ENCODE data around the gene GGACT.

DNA sequence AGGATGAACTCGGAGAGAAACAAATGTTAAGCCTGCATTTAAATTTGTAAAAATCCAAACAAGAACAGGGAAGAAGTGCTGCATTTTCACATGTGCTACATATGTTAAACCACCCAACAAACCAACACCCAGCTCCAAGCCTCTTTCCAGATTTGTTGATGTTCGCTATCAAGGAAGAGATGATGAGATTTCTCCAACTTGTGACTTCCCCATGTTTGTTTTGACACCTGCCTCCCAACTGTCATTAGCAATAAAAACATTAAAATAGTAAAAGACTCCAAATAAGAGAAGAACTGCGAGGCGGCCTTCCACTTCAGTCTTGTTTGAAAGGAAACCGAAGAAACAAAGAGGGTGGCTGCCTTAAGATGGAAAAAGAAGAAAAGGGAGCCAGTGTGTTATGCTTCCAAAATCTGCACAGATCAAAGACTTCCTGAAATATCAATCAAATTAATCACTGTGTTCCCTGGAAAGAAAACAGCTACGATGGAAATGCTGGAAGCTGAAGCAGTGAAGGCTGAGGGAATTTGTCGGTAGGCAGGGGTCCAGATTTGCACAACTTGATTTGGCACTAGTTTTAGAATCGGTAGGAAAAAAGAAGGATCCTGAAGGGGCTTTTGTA is 14.0 kb upstream of the GGACT start:
- TF ChIP-seq, protein P1, sequence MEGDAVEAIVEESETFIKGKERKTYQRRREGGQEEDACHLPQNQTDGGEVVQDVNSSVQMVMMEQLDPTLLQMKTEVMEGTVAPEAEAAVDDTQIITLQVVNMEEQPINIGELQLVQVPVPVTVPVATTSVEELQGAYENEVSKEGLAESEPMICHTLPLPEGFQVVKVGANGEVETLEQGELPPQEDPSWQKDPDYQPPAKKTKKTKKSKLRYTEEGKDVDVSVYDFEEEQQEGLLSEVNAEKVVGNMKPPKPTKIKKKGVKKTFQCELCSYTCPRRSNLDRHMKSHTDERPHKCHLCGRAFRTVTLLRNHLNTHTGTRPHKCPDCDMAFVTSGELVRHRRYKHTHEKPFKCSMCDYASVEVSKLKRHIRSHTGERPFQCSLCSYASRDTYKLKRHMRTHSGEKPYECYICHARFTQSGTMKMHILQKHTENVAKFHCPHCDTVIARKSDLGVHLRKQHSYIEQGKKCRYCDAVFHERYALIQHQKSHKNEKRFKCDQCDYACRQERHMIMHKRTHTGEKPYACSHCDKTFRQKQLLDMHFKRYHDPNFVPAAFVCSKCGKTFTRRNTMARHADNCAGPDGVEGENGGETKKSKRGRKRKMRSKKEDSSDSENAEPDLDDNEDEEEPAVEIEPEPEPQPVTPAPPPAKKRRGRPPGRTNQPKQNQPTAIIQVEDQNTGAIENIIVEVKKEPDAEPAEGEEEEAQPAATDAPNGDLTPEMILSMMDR (IDR thresholded peaks at IDR 0.05), result no peak
- TF ChIP-seq POLR2AphosphoS5 (IDR thresholded peaks at IDR 0.05; ENCODE audit: low read depth, low read length) (no peak), TCF7L2 (IDR thresholded peaks at IDR 0.05; ENCODE audit: low read depth, low read length) (no peak)

Measured in Panc1 (cell line).